GM18861 (cell line): ENCODE data around the gene XPO5.
"Not testable (repeated sequence)": the region's sequence is repeated elsewhere in the genome, so short reads cannot be mapped to it uniquely, and the experiment has no call there.

Source experiments
- ATAC-seq: cut with Tn5 transposase; IDR thresholded peaks from one replicate; pipeline ENCODE4 v1.9.1; 2021; ENCODE audit not compliant: unreplicated experiment

The XPO5 gene

DNA sequence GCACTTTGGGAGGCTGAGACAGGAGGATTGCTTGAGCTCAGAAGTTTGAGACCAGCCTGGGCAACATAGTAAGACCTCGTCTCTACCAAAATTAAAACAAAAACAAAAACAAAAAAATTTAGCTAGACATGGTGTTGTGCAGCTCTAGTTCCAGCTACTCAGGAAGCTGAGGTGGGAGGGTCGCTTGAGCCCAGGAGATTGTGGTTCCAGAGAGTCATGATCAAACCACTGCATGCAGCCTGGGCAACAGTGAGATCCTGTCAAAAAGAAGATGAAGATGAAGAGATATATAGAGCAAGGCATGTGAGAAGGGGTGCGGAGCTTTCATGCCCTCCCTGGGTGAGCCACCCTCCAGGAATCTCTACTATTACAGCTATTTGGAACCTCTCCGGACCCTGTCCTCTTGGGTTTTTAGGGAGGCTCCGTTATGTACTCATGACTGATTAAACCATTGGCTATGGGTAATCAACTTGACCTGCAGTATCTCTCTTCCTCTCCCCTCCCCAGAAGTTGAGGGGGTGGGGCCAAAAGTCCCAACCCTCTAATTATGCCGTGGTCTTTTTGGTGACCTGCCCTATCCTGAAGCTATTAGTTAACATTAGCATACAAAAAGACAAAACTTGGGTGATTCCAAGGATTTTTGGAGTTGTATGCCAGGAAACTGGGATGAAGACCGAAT, 9.2 kb upstream of the XPO5 start:
- ATAC-seq = no peak

DNA sequence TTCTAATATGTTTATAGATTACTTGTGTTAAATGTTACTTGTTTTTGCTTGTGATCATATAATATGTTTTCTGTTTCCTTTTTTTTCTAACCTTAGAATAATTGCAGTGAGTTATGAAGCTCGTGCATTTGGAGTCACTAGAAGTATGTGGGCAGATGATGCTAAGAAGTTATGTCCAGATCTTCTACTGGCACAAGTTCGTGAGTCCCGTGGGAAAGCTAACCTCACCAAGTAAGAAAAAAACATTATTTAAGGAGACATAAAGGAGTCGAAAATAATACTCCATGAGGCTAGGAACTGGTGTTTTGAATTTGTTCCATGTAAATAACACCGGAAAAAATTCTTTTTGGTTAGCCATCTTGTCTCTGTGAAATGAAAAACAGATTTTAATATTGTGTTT, 7.1 kb upstream of the XPO5 start:
- no peak for ATAC-seq

GRCh38 chr6:43579171-43579570, 3.3 kb upstream of the XPO5 start:
- ATAC-seq = no peak

- no peak for ATAC-seq
Measured at GRCh38 chr6:43578748-43579147, 2.9 kb upstream of the XPO5 start.

DNA sequence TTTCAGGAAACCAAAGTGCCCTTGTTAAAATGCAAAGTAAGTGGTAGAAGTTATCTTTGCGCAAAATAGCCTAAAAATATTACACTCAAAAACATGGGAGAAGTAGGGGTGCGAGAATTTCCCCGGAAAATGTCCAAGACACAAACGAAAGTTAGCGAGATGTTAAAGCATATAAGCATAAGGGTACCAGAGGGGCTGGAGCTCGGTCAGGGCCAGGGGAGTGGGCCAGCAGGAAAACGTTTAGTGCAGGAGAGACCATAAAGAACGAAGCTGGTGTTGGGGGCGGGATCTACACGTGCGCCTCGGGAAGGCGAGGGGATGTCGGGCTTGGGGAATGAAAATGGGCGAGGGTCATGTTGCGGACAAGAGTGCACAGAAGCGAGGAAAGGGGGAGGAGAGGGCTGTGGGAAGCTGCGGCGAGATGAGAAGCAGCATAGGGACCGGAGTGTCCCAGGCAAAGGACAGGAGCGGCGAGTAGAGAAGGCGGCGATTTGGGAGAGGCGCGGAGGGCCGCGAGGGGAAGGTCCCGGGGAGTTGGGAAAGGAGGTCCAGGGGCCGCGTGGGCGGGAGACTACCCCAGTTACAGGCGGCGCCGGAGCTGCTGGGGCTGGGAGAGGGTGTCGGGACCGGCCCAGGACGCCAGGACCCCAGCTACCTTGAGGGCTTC, 600 bp downstream of the XPO5 start:
- peak; percentile 17 for ATAC-seq

DNA sequence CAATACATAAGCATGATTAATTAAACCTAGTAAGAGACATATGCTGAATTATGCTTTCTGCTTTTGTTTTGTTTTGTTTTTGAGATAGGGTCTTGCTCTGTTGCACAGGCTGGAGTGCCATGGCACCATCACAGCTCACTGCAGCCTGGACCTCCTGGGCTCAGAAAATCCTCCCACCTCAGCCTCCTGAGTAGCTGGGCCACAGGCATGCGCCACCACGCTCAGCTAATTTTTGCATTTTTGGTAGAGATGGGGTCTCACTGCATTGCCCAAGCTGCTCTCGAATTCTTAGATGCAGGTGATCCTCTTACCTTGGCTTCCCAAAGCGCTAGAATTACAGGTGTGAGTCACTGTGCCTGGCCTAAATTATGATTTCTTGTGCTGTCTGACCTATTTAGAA, 3.8 kb downstream of the XPO5 start:
- ATAC-seq = no peak

- no peak for ATAC-seq
Measured at GRCh38 chr6:43570876-43571441, 4.9 kb downstream of the XPO5 start.

GRCh38 chr6:43559328-43559727, 16.5 kb downstream of the XPO5 start:
- ATAC-seq = no peak

GRCh38 chr6:43557620-43558019, 18.2 kb downstream of the XPO5 start:
- not testable (repeated sequence) for ATAC-seq

DNA sequence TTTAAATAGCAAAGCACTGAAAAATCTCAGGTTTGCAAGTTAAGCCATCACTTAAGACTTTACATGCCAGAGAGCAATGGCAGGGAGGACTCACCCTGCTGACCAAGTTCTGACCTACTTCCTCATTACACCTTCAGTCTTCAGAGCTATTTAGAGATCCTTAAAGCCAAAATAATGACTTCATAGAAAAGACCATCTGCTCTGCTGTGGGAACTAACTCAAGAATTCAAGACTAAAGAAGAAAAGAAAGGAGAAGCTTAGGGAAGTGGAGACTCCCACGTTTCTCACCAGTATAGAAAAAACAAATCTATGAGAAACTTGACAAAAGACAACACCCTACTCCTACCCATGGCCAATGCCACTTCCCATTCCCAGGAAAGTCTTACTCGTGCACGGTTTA, 28.6 kb downstream of the XPO5 start:
- ATAC-seq = no peak

- no peak for ATAC-seq
Measured at GRCh38 chr6:43544461-43544860, 31.4 kb downstream of the XPO5 start.

DNA sequence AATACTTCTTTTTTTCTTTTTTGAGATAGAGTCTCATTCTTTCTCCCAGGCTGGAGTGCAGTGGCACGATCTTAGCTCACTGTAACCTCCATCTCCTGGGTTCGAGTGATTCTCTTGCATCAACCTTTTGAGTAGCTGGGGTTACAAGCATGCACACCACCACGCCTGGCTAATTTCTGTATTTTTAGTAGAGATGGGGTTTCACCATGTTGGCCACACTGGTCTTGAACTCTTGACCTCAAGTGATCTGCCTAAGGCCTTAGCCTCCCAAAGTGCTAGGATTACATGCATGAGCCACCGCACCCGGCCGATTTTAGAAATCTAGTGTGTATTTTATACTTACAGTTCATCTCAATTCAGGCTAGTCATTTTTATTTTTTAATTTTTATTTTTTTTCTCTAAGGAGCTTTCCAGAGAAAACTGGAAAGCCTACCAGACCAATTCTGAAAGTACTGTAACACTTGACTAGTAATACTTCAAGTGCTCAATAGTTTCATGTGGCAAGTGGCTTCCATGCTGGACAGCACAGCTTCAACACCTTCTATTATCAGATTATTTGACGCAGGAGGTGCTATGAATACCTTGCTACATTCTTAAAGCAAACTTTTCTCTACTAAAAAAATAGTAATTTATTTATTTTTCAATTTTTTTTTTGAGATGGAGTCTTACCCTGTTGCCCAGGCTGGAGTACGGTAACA, 33.9 kb downstream of the XPO5 start:
- no peak for ATAC-seq

- no peak for ATAC-seq
Measured at GRCh38 chr6:43540507-43540906, 35.3 kb downstream of the XPO5 start.

DNA sequence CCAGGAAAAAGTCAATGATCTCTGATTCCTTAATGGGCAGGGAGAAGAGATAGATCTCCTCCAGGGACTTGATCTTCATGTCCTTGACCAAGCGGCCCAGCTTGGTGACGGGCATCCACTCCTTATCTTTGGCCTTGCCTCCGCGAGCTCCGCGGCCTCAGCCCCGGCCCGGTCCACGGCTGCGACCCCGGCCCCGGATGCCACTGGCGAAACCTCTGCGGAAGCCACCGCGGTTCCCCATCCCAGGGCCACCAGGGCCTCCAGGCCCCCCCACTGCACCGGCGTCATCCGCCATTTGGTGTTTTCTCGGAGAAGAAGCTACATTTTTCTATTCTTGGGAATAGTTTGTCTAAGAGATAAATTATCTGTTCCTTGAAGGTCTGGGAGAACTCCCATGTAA, 36.4 kb downstream of the XPO5 start:
- ATAC-seq = not testable (repeated sequence)

- ATAC-seq = not testable (repeated sequence)
Measured at GRCh38 chr6:43538986-43539385, 36.9 kb downstream of the XPO5 start.

GRCh38 chr6:43532201-43532600, 43.6 kb downstream of the XPO5 start:
- no peak for ATAC-seq

DNA sequence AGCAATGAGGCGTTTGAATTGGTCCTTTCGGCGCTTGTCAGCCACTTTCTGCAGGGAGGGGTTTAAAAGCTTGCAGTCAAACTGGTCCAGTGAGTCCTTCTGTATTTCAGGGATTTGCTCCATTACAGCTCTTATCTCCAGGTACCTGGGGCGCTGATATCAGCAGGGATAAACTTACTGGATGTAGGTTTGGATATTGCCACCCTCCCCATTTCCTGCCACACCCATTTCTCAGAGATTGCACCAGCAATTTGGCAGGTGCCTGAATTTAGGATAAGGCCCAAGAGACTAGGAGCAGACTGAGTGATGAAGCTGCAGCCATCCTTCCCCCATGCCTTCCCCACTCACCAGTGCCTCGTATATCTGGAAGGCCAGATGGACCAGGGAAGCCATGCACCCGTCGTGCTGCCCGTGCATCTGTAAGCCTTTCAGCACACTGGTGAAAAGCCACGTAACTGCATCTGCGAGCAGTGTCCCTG, 51.3 kb downstream of the XPO5 start:
- no peak for ATAC-seq

DNA sequence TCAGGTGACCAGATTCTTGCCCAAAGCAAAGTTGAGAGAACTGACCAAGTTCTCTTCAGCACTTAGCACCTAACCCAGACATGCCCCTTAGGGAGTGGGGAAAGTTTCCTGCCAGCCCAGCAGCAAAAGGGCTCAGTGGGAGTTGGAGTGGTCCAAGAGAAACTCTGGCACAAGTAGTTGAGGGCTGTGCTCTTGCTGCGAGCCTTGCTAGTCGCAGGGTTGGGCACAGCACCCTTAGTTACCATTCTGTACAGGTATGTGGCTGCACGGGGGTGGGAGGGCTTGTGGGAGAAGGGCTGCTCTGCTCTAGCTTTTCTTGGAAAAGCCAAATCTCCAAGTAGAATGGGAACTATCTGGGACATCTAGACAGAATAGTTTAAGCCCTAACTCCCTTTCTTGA, 52.6 kb downstream of the XPO5 start:
- no peak for ATAC-seq

DNA sequence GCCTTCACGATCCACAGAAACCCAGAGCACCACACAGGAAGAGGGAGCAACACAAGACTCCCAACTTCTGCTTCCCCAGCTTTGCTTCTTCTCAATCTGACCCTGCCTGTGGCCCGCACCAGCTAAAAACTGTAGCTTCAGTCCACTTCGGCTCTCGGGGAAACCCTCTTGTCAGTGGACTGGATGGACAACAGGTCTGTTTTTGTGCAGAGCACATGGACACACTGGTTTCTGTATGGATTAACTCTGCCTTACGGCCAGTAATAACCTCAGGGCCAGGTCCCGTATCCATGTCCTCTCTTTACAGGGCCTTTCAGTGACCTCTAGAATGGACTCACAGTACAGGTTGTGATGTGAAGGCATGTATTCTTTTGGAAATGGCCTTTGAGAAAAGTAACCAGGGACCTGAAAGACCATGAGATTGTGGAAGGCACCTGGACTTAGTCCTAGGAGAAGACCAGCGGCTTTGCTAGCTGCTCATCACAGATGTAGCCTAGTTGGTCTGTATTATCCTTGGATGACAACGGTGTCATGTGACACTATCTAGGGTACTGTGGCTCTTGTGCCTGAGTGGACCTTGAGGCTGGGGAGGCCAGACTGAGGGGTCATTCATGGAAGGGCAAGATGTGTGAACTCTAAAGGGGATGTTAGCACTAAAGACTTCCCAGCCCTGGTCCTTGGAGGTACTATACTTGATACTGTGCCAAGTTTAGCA, 53.1 kb downstream of the XPO5 start:
- no peak for ATAC-seq

GRCh38 chr6:43521836-43522235, 54.0 kb downstream of the XPO5 start:
- no peak for ATAC-seq

DNA sequence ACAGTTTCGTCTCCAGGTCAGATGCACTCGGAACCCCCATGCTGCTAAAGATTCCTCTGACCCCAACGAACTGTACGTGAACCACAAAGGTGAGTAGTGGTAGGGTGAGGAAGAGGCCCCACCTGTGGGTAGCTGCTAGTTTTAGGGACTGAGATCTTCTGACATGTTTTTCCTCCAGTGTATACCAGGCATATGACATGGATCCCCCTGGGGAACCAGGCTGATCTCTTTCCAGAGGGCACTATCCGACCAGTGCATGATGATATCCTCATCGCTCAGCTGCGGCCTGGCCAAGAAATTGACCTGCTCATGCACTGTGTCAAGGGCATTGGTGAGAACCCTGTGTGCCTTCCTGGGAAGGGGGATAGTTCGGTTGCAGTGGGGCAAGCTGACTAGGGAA, 55.7 kb downstream of the XPO5 start:
- ATAC-seq = no peak
